GM18520 (cell line): ENCODE measurements around the gene HLCS.
"Not testable (repeated sequence)": the region's sequence is repeated elsewhere in the genome, so short reads cannot be mapped to it uniquely, and the experiment has no call there.

ENCODE experiments used
- ATAC-seq: cut with Tn5 transposase; IDR thresholded peaks from one replicate; pipeline ENCODE4 v1.9.1; 2021; ENCODE audit not compliant: unreplicated experiment

HLCS gene

DNA sequence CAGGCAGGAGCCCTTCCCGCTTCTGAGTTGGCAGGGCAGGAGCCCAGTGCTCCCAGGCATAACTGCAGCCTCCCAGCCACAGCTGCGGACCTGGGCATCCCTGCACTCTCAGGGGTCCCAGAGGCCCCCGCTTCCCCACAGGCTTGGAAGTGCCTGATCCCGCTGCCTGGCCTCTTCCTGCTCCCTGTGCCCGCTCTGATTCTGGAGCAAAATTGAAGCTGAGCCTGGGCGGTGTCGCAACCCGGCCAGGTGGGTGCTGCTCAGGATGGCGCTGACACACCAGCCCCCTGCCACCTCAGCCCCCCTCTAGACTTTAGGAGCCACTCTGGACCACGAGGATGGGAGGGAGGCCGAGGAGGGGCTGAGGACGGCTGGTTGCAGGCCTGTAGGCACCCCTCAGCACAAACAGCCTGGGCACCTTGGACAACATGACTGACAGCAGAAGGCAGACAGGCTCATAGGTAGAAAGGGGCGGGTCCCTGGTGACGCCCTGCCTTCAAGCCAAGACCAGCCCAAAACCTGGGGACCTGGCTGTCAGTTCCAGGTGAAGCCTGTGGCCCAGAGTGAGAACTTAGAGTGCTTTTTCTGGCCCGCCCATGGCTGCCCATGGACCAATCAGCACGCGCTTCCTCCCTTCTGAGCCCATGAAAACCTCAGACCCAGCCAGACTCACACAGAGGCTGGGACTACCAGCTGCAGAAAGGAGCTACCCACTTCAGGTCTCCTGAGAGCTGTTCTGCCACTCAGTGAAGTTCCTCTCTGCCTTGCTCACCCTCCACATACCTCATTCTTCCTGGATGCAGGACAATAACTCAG is 7.2 kb downstream of the HLCS start:
- ATAC-seq: no peak

DNA sequence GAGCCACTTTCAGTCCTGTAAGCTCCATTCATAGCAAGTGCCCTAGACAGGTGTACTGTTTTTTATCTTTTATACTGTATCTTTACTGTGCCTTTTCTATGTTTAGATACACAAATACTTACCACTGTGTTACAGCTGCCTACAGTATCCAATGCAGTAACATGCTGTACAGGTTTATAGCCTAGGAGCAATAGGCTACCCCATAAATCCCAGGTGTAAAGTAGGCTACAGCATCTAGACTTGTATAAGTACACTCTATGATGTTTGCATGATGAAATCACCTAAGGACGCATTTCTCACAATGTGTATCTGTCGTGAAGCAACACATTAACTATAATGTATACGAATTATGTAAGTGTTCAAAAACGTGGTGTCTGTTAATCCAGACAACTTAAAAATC is 10.7 kb downstream of the HLCS start:
- no peak for ATAC-seq

DNA sequence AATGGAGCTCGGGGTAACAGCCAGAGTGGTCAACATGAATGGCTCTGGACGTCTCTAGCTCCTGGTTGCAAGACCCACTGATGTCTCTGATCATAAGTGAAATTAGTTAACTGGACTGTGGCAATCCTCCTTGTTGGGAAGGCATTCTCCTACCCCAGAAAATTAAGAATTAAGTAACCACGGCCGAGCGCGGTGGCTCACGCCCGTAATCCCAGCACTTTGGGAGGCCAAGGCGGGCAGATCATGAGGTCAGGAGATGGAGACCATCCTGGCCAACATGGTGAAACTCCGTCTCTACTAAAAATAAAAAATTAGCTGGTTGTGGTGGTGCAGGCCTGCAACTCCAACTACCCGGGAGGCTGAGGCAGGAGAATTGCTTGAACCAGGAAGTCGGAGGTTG is 14.1 kb downstream of the HLCS start:
- not testable (repeated sequence) for ATAC-seq

GRCh38 chr21:36949171-36950141 is 17.0 kb downstream of the HLCS start:
- ATAC-seq: no peak

DNA sequence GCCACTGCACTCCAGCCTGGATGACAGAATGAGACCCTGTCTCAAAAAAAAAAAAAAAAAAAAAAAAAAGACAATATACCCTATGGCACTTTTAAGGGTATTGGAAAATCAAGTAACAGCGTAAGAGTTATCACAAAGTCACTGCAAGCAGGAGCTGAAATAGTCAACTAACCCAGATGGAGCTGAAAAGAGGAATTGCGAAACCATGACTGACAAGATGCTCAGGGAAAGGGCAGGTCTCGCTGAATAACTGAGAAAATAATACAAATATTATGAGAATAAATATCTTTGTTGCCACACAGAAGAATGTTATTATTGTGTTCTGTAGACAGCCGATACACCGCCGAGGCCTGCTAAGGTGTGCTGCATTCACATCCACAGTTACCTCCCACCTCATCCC is 17.8 kb downstream of the HLCS start:
- ATAC-seq: no peak

DNA sequence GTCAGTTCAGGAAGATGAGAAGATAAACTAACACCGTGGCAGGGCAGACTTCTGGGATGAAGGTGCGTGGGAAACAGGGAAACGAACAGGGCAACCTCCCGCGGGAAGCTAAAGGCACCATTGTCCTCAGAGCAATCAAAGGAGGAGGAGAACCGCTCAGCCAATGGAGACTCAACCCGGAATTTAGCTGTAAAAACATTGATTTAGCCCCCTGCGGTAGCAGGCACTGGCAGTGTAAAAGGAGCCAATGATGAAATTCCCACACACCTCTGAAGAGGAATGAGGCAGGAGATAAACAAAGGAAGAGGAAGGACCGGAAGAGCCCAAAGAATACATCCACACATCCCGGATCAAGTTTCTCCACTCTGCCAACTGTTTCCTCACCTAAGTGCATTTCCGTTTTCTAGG is 19.5 kb downstream of the HLCS start:
- no peak for ATAC-seq

DNA sequence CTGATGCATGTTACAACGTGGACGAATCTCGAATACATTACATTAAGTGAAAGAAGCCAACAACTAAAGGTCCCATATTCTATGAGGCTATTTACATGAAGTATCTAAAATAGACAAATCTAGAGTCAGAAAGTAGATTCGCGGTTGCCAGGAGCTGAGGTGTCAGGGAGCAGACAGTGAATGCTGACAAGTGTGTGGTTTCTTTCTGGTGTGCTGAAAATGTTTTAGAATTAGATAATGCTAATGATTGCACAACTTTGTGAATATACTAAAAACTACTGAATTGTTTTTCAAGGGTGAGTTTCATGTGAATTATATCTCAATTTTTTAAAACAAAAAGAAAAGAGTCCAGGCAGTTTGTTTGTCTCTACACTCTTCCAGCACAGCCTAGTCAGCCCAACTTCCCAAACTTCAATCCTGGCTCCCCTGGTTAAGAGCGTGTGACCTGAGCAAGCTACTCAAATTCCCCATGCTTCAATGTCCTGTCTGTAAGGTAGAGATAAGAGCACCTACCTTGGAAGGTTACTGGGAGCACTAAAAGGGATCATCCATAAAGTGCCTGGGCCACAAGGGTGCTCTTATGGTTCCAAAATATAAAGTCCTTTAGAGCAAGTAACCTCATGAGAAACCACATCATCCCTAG is 20.9 kb downstream of the HLCS start:
- no peak for ATAC-seq

DNA sequence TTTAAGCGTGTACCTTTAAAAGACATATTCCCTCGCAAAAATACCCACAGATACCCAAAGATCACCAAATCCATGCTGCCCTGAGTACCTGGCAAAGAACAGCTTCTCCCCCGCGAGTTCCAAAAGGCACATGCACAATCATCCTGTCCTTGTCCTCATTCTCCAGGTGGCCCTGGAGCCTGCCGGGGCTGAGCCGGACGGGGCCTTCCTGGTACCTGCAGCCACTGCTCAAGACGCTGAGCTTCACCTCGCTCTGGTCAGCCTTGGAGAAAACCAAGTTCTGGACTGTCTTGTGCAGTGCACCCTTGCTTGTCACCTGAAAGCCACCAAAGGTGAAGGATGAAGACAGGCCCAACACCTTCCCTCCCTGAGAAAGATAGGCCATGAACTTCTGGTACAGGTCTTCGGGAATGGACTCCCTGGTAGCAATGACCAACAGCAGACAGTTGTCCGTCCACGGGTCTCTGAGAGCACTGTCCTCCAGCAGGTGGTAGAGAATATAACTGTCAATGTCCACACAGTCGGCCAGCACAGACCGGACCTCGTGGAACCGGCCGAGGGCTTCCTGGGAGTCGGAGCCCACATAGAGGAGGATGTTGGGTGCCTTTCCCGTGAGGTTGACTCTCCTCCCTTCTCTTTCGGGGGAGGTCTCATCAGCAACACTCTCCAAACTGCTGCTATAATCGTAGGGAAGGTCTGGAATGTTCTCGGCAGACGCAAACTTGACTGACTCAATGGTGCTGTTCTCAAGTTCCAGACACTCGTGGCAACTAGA is 29.9 kb downstream of the HLCS start:
- ATAC-seq: no peak

GRCh38 chr21:36934864-36935420 is 31.5 kb downstream of the HLCS start:
- ATAC-seq: no peak

DNA sequence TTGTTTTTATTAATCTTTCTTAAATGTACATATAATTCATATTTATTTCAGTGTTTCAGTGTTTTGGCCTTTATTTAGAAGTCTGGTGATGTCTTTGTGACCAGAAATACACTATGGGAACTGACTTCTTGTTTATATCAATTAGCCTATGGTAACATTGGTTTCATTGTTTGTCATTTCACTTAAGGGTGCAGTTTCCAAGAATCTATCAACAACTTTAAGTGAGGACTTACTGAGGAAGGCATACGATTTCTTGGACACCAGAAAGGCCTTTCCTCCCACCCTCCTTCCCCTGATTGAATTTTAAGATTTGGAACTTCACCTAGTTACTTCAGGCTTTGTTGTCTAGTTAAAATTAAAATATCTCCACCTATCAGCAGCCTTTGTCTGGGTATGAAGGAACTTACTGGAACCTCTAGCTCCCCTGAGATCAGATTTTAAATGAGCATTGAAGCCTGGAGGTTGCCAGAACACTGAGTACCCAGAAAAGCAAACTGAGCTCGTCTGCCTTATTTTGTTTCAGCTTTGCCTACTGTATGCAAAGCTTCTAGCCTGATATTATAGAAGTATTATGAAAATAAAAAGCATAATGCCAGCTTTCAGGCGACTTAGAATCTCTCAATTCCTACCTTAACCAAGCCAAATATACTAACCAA is 34.2 kb downstream of the HLCS start:
- ATAC-seq: no peak

- no peak for ATAC-seq
Measured at GRCh38 chr21:36929622-36930021, 36.8 kb downstream of the HLCS start.

- no peak for ATAC-seq
Measured at GRCh38 chr21:36928960-36929359, 37.5 kb downstream of the HLCS start.

- ATAC-seq: no peak
Measured at GRCh38 chr21:36927719-36928117, 38.8 kb downstream of the HLCS start.

GRCh38 chr21:36926989-36927718 is 39.3 kb downstream of the HLCS start:
- no peak for ATAC-seq

DNA sequence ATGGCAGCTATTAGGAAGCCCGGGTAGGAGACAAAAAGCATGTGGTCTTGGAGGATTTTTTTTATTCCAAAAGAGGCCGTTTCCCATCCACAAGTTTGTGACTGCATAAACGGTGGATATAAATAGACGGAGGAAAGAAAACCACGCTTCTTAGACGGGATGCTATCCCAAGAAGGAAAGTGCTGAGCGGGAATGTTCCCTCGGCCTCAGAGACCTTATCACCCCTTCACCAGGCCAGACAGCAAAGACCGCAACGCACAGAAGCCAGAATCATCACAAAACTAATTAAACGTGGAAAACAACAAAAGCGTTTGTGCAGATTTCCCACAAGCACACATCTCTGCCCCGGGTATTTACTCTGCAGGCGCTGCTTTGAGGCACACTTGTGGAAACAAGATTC is 43.2 kb downstream of the HLCS start:
- ATAC-seq: no peak

GRCh38 chr21:36922861-36923260 is 43.6 kb downstream of the HLCS start:
- ATAC-seq: no peak

GRCh38 chr21:36918291-36918690 is 48.2 kb downstream of the HLCS start:
- ATAC-seq: no peak

GRCh38 chr21:36917471-36918158 is 48.9 kb downstream of the HLCS start:
- no peak for ATAC-seq

GRCh38 chr21:36916718-36917117 is 49.8 kb downstream of the HLCS start:
- no peak for ATAC-seq
